Uterus (tissue), 4 donors: Measurements from ENCODE around the gene LRGUK. TPM values are rescaled to one million over a fixed set of nuclear protein-coding genes. Genes with fewer than 3 reads are reported as not detected.
A peak's percentile ranks its signal among the peaks of the same experiment; 100 is the strongest.
"Not testable (repeated sequence)": the region's sequence is repeated elsewhere in the genome, so short reads cannot be mapped to it uniquely, and the experiment has no call there.

Experiments
- DNase-seq, 2 donors: peaks; one replicate each; pipeline ENCODE4 v3.0.0-alpha.2; 2019 to 2020
- H3K27ac ChIP-seq, 2 donors: fragments of 200-600 bp; sonication (generic); 1 replicate in 1 of 2; 2 replicates in 1 of 2; pipeline ENCODE4 v1.5.1; 2016 to 2018
- H3K27me3 ChIP-seq, 2 donors: fragments of 200-600 bp; sonication (generic); one replicate each; pipeline ENCODE4 v1.5.1; 2018 to 2019; ENCODE audit warnings: control low read depth in 1 of 2
- H3K36me3 ChIP-seq, 2 donors: fragments of 200-600 bp; sonication (generic); one replicate each; pipeline ENCODE4 v1.5.1; 2019; ENCODE audit warnings: control low read depth in 1 of 2
- H3K4me1 ChIP-seq, 2 donors: fragments of 200-600 bp; sonication (generic); one replicate each; pipeline ENCODE4 v1.5.1; 2018 to 2019; ENCODE audit warnings: control low read depth in 1 of 2
- H3K4me3 ChIP-seq, 2 donors: fragments of 200-600 bp; sonication (generic); 1 replicate in 1 of 2; 2 replicates in 1 of 2; pipeline ENCODE4 v1.5.1; 2018 to 2019; ENCODE audit warnings: mild to moderate bottlenecking in 1 of 2
- H3K9me3 ChIP-seq, 2 donors: fragments of 200-600 bp; sonication (generic); one replicate each; pipeline ENCODE4 v1.5.1; 2019; ENCODE audit warnings: control low read depth in 1 of 2
- CTCF ChIP-seq, 4 experiments: fragments of 200-600 bp in 2 of 4; fragments of 450-650 bp in 2 of 4; sonication (generic) in 2 of 4; IDR thresholded peaks; one replicate each; pipeline ENCODE4 v1.5.1; 2016 to 2019; ENCODE audit warnings: antibody characterized with exemption in 4 of 4, mild to moderate bottlenecking in 2 of 4, moderate library complexity in 1 of 4
- POLR2A ChIP-seq, 2 donors: fragments of 450-650 bp; IDR thresholded peaks; one replicate each; pipeline ENCODE4 v1.6.1; 2016; ENCODE audit warnings: antibody characterized with exemption in 2 of 2, mild to moderate bottlenecking in 1 of 2, moderate library complexity in 1 of 2
- intact Hi-C: fragments of 100-400 bp; cut with DNase I; formaldehyde crosslinking; loops from one replicate; pipeline ENCODE4 v1.15.1; 2023; ENCODE audit warnings: low total_unique reads
- total RNA-seq, 4 donors: library from RNA; depleted of rRNA in 3 of 4; stranded (reverse); fragments of >200 nt in 3 of 4; gene quantifications; one replicate each; pipeline versions ENCODE4 v1.1.0 to v1.2.4, GENCODE V29; 2014 to 2023
- donor health status: DM: yes; HTN: yes; CAD: no.

Gene LRGUK, protein sequence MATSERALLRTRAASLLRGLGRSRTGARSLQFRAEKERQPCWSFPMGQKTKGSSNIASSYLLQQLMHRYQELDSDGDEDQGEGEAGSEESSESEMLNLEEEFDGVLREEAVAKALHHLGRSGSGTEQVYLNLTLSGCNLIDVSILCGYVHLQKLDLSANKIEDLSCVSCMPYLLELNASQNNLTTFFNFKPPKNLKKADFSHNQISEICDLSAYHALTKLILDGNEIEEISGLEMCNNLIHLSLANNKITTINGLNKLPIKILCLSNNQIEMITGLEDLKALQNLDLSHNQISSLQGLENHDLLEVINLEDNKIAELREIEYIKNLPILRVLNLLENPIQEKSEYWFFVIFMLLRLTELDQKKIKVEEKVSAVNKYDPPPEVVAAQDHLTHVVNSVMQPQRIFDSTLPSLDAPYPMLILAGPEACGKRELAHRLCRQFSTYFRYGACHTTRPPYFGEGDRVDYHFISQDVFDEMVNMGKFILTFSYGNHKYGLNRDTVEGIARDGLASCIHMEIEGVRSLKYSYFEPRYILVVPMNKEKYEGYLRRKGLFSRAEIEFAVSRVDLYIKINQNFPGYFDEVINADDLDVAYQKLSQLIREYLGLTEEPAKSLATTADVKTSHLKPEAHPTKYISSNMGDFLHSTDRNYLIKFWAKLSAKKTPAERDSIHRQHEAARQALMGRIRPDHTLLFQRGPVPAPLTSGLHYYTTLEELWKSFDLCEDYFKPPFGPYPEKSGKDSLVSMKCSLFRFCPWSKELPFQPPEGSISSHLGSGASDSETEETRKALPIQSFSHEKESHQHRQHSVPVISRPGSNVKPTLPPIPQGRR
- 1 to 10 TPM in 2 of 4 donors, under 1 TPM in 1, not detected in 1; 0.91 to 3.8 (median 1.3) TPM for total RNA-seq

DNA sequence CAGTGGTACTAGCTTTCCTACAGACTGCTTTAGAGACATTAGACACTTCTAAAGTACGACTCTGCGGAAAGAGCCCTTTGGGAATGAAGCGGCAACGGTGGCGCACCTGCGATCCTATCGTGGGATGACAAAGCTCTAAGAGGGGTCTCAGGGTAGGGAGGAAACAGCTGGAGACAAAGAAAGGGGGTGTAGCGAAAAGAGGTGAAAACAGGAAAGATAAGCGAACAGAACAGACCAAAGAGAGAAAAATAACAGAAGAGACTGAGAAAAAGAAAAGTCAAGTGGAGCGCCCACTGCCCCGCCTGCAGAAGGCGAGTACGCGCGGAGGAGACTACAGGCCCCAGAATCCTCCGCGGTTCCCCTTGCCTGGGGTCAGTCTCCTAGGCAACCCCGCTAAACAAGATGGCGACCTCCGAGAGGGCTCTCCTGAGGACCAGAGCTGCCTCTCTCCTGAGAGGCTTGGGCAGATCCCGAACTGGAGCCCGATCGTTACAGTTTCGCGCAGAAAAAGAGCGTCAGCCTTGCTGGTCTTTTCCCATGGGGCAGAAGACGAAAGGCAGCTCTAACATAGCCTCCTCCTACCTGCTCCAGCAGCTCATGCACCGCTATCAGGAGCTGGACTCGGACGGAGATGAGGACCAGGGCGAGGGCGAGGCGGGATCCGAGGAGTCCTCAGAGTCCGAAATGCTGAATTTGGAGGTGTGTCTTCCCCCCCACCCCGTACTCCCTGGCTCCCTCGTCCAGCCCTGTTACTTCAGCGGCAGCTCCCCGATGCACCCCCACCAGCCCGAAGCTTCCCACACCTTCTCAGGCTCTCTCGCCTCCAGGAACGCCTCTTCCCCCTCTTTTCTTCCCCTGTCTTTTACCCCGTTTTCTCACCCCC is at the start of gene LRGUK:
LRGUK (plus strand) TSS at position 375 of the 883 bp plus-strand sequence; CDS start at position 403, 28 bp downstream.
- no peaks in the 10 kb centered on the region for H3K9me3 ChIP-seq
- no peaks in the 10 kb centered on the region for H3K4me1 ChIP-seq
- H3K36me3 ChIP-seq: no peaks in the 10 kb centered on the region
- intact Hi-C loops: no loop called here
- no peaks in the 10 kb centered on the region for H3K27me3 ChIP-seq
- TF ChIP-seq CTCF (IDR thresholded peaks at IDR 0.05) (peak in 1 of 4 experiments; percentile 15), POLR2A (IDR thresholded peaks at IDR 0.05) (no peak)
- peak; percentile 78 to 83 for DNase-seq
- H3K4me3 ChIP-seq: peak within 1 kb of the TSS; percentile 45 to 48
- no peak within 1 kb of the TSS for H3K27ac ChIP-seq

DNA sequence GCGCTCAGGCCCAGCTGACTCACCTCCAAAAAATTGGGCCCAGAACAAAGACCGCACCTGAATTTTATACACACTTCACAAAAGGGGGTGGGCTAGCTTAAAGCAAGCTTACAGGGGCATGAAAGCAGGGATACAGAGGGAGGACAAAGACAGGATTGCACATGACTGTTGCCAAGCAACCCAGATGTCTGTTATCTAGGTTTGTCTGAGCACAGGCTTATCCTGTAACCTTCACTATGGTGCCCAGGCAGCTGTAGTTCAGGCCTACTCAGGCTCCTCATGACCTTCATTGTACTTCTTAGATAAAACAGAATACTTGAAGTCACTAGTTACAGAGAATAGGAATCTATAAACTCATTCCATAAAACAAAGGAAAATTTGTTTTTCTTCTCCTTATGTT is 49.6 kb upstream of the LRGUK start:
- DNase-seq, H3K9me3 ChIP-seq, intact Hi-C loops, H3K4me3 ChIP-seq, H3K4me1 ChIP-seq, H3K36me3 ChIP-seq, H3K27ac ChIP-seq, H3K27me3 ChIP-seq: not testable (repeated sequence)

DNA sequence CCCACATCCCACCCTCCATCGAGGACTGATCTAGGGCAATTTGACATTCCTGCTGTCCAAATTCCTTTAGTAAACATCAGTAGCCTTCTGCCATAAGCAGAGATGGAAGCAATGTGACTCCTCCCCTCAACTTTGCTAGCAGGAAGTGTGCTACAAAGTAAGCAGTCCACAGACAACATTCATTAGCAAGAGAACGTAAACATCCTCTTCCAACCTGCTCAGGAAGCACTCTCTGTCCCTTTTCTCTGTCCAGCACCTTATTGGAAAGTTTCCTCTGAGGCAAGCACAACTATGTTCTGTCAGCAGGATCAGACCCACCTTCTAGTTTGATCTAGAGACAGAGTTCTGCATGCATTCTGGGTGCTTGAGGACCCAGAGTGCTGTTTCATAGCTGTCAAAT is 48.1 kb upstream of the LRGUK start:
- intact Hi-C loops: no loop called here
- no peak overlapping the region for H3K4me3 ChIP-seq
- no peaks in the 10 kb centered on the region for H3K9me3 ChIP-seq

DNA sequence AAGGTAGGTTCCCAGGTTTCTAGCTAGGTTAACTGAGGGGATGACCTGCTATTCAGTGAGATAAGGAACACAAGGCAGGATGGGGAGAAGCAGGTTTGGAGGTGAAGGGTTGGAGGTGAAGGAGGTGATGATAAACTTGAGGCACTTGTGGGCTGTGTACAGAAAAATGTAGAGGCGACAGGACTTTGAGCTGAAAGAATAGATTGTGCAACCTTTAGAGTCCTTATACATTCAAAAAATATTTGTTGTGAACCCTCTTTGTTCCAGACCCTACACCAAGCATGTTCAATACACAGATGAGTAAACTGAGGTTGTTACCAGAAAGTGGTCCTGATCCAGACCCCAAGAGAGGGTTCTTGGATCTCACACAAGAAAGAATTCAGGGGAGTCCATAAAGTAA is 45.4 kb upstream of the LRGUK start:
- intact Hi-C loops: no loop called here
- no peak for DNase-seq
- Histone ChIP-seq H3K27me3 (no peaks in the 10 kb centered on the region), H3K4me3 (no peak overlapping the region), H3K27ac (no peak overlapping the region), H3K36me3 (no peaks in the 10 kb centered on the region), H3K9me3 (no peaks in the 10 kb centered on the region), H3K4me1 (no peaks in the 10 kb centered on the region)
- TF ChIP-seq CTCF (IDR thresholded peaks at IDR 0.05) (no peak), POLR2A (IDR thresholded peaks at IDR 0.05) (no peak)

More for the DNA sequence above, 48.1 kb upstream of the LRGUK start:
- Histone ChIP-seq H3K36me3 (no peaks in the 10 kb centered on the region), H3K27me3 (no peaks in the 10 kb centered on the region), H3K4me1 (no peaks in the 10 kb centered on the region), H3K27ac (no peak overlapping the region)
- DNase-seq: no peak
- TF ChIP-seq POLR2A (IDR thresholded peaks at IDR 0.05): no peak
- TF ChIP-seq CTCF (IDR thresholded peaks at IDR 0.05): no peak

- intact Hi-C loops: no loop called here
- TF ChIP-seq POLR2A (IDR thresholded peaks at IDR 0.05) (no peak), CTCF (IDR thresholded peaks at IDR 0.05) (no peak)
- no peaks in the 10 kb centered on the region for H3K4me1 ChIP-seq
- H3K36me3 ChIP-seq: no peaks in the 10 kb centered on the region
- no peak overlapping the region for H3K27ac ChIP-seq
- H3K27me3 ChIP-seq: no peaks in the 10 kb centered on the region
- no peak for DNase-seq
- peaks cover 0 to 3% of the 10 kb centered on the region in 2 donors for H3K9me3 ChIP-seq
- H3K4me3 ChIP-seq: no peak overlapping the region
These were observed 43.2 kb upstream of the LRGUK start for GRCh38 chr7:134083766-134084487.
